Putamen (tissue), 1 donor: ENCODE measurements around the gene DYDC2.
A peak's percentile ranks its signal among the peaks of the same experiment; 100 is the strongest.
"Not testable (repeated sequence)": the region's sequence is repeated elsewhere in the genome, so short reads cannot be mapped to it uniquely, and the experiment has no call there.

Experiments used
- DNase-seq: peaks from one replicate; pipeline ENCODE4 v3.0.0-alpha.2; 2016; ENCODE audit warnings: low spot score

DYDC2 gene

GRCh38 chr10:80356563-80356988 is at the start of gene DYDC2, which contains the start of gene DYDC1:
DYDC2 (plus strand) TSS chr10:80356781; CDS start chr10:80362444, 5,663 bp downstream.
DYDC1 (minus strand) TSS chr10:80356755; CDS start chr10:80352601, 4,154 bp downstream.
- peak; percentile 72 for DNase-seq

GRCh38 chr10:80313523-80313922 is 43.1 kb upstream of the DYDC2 start:
- no peak for DNase-seq

GRCh38 chr10:80315391-80315790 is 41.2 kb upstream of the DYDC2 start:
- no peak for DNase-seq

GRCh38 chr10:80318742-80319141 is 37.8 kb upstream of the DYDC2 start:
- DNase-seq: no peak

GRCh38 chr10:80319318-80319717 is 37.3 kb upstream of the DYDC2 start:
- DNase-seq: no peak

GRCh38 chr10:80319725-80320290 is 36.8 kb upstream of the DYDC2 start:
- DNase-seq: no peak

- no peak for DNase-seq
These were observed 36.2 kb upstream of the DYDC2 start for GRCh38 chr10:80320377-80320776.

- no peak for DNase-seq
These were observed 35.4 kb upstream of the DYDC2 start for GRCh38 chr10:80321183-80321582.

- no peak for DNase-seq
These were observed 34.4 kb upstream of the DYDC2 start for GRCh38 chr10:80322158-80322557.

GRCh38 chr10:80322711-80323110 is 33.9 kb upstream of the DYDC2 start:
- DNase-seq: no peak

- no peak for DNase-seq
These were observed 33.3 kb upstream of the DYDC2 start for GRCh38 chr10:80323311-80323710.

- no peak for DNase-seq
These were observed 32.5 kb upstream of the DYDC2 start for GRCh38 chr10:80324086-80324485.

- DNase-seq: no peak
These were observed 31.7 kb upstream of the DYDC2 start for GRCh38 chr10:80324891-80325364.

GRCh38 chr10:80333983-80334382 is 22.6 kb upstream of the DYDC2 start:
- DNase-seq: no peak

GRCh38 chr10:80344276-80344675 is 12.3 kb upstream of the DYDC2 start:
- DNase-seq: no peak

- no peak for DNase-seq
These were observed 11.7 kb upstream of the DYDC2 start for GRCh38 chr10:80344912-80345311.

- DNase-seq: no peak
These were observed 6.3 kb upstream of the DYDC2 start for GRCh38 chr10:80350251-80350650.

GRCh38 chr10:80351220-80351619 is 5.4 kb upstream of the DYDC2 start:
- no peak for DNase-seq

- DNase-seq: peak; percentile 13
These were observed 639 bp downstream of the DYDC2 start for GRCh38 chr10:80356989-80357850.

GRCh38 chr10:80357851-80358125 is 1.2 kb downstream of the DYDC2 start:
- DNase-seq: no peak

- DNase-seq: not testable (repeated sequence)
These were observed 2.3 kb downstream of the DYDC2 start for GRCh38 chr10:80358925-80359324.

GRCh38 chr10:80359644-80360043 is 3.1 kb downstream of the DYDC2 start:
- no peak for DNase-seq

GRCh38 chr10:80365510-80365909 is 8.9 kb downstream of the DYDC2 start:
- no peak for DNase-seq

- DNase-seq: no peak
These were observed 14.9 kb downstream of the DYDC2 start for GRCh38 chr10:80371467-80371866.
